SJSA1 (cell line): ENCODE data around the gene SGCE. TPM values are rescaled to one million over a fixed set of nuclear protein-coding genes. Genes with fewer than 3 reads are reported as not detected.

ENCODE experiments used
- DNase-seq, 2 experiments: peaks; one replicate each; pipeline ENCODE4 v3.0.0-alpha.2; 2015 to 2020; ENCODE audit warnings: low spot score in 2 of 2, low read depth in 1 of 2
- H3K27ac ChIP-seq: fragments of 250-450 bp; sonication (Bioruptor Pico); 2 replicates; pipeline ENCODE4 v1.5.1; 2020; ENCODE audit warnings: mild to moderate bottlenecking, moderate library complexity
- H3K27me3 ChIP-seq: fragments of 250-450 bp; sonication (Bioruptor Pico); replicated peaks from 2 replicates; pipeline ENCODE4 v1.5.1; 2020; ENCODE audit warnings: mild to moderate bottlenecking, moderate library complexity
- H3K36me3 ChIP-seq: fragments of 250-450 bp; sonication (Bioruptor Pico); 2 replicates; pipeline ENCODE4 v1.5.1; 2020; ENCODE audit warnings: mild to moderate bottlenecking
- H3K4me1 ChIP-seq: fragments of 250-450 bp; sonication (Bioruptor Pico); replicated peaks from 2 replicates; pipeline ENCODE4 v1.6.1; 2021; ENCODE audit warnings: mild to moderate bottlenecking
- H3K4me3 ChIP-seq: fragments of 250-450 bp; sonication (Bioruptor Pico); 2 replicates; pipeline ENCODE4 v1.5.1; 2020; ENCODE audit warnings: mild to moderate bottlenecking
- H3K9me3 ChIP-seq: fragments of 250-450 bp; sonication (Bioruptor Pico); replicated peaks from 2 replicates; pipeline ENCODE4 v1.5.1; 2020; ENCODE audit warnings: mild to moderate bottlenecking
- total RNA-seq: library from RNA; depleted of rRNA; stranded (reverse); fragments of >200 nt; shearing (Covaris generic); gene quantifications from 2 replicates; pipeline ENCODE4 v1.2.3, GENCODE V29; 2014

Gene SGCE
- total RNA-seq, 1 experiment from 2014 or later = 123 TPM

DNA sequence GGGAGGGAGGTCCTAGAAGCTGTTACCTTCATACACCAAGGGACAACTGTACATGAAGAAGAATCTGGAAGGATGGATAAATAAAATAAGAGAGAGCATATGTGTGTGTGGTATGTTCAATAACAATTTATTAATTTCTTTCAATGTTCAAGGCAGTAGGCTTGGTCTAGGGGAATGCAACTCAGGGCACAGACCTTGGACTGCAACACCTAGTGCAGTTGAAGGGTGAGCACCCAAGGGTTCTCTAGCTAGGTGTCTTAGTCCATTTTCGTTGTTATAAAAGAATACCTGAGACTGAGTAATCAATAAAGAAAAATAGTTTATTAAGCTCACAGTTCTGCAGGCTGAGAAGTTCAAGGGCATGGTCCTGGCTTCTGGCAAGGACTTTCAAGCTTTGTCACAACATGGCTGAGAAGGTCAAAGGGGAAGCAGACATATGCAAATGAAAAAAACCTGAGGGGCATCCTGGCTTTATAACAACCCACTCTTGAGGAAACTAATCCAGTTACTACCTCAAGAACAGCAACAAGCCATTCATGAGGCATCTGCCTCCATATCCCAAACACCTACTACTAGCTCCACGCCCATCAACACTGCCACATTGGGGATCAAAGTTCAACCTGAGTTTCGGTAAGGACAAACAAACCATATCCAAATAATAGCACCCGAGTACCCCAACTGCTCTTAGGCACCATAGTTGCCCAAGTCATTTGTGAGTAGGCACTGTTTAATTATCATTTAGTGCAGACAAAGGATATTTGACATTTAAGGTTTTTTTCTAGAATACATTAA, 15.7 kb upstream of the SGCE start:
- Histone ChIP-seq H3K9me3 (no peaks in the 10 kb centered on the region), H3K4me3 (no peak overlapping the region), H3K27ac (no peak overlapping the region), H3K36me3 (0 out of 2 replicates have a peak, but pooled peaks cover 5% of the 10 kb centered on the region), H3K27me3 (no peaks in the 10 kb centered on the region), H3K4me1 (peaks cover 4% of the 10 kb centered on the region)
- DNase-seq = no peak

DNA sequence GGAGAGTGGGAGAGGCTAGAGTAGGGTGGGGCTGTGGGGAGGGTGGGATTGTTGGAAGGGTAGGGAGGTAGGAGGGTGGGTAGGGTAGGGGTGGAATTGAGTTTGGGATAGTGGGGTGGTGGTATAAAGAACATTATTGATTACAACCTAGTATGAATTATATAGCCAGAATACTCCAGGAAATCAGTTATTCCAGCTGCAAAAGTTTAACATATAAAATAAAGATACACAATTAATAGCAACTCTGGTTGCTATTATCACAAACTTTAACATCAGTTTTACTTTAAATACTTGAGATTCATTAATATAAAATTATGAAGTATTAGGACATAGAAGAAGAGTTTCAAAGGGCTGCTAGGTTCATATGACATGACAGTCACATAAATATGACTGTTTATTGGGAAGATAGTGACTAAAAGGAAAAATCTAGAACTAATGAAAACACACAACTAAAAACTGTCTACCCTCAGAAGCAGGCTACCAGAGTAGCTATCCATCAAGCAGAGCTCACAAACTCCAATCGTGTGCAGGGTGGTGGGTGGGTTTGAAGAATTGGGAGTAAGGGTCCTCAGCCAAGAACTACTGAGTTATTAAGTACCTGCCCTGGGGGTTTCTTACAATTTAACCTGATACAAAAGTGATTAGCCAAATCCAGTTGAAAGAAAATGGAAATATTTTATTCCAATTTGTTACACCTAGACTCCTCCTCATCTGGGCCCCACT, 14.0 kb upstream of the SGCE start:
- Histone ChIP-seq H3K9me3 (no peaks in the 10 kb centered on the region), H3K4me1 (no peaks in the 10 kb centered on the region), H3K27ac (no peak overlapping the region), H3K4me3 (no peak overlapping the region), H3K27me3 (no peaks in the 10 kb centered on the region), H3K36me3 (peaks cover 10% of the 10 kb centered on the region; the same call in 1 of the 2 replicates)
- DNase-seq = no peak

DNA sequence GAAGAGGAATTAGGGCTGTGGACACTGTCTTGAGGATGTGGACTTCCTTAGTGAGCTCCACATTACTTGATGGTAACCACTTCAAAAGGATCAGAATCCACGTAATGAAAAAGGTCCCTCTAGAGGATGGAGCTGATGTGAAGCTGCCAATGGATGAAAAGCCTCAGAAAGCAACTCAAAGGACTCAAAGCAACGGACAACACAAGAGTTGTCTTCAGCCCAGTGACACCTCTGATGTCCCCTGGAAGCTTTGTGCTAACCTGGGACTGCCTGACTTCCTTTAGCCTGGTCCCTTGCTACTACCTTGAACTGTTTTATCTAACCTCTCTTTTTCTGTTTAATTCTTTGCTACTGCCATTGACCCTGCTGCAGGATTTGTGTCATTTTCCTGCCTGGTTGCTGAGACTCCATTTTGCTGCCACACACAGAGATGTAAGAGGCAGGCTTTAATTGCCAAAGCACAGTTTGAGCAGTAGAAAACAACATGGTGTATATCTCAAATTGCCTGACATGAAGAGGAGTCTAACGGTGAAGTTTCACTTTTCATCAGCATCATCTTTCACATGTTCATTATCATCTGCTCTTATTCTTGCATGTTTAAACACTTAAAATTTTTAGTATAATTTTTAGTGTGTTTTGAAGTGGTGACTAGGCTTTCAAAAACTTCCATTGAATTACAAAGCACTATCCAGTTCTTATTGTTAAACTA, 11.1 kb upstream of the SGCE start:
- H3K4me1 ChIP-seq = no peaks in the 10 kb centered on the region
- H3K36me3 ChIP-seq = peaks cover 15% of the 10 kb centered on the region; the same call in 1 of the 2 replicates
- H3K4me3 ChIP-seq = no peak overlapping the region
- no peak overlapping the region for H3K27ac ChIP-seq
- DNase-seq = no peak
- no peaks in the 10 kb centered on the region for H3K27me3 ChIP-seq
- no peaks in the 10 kb centered on the region for H3K9me3 ChIP-seq

DNA sequence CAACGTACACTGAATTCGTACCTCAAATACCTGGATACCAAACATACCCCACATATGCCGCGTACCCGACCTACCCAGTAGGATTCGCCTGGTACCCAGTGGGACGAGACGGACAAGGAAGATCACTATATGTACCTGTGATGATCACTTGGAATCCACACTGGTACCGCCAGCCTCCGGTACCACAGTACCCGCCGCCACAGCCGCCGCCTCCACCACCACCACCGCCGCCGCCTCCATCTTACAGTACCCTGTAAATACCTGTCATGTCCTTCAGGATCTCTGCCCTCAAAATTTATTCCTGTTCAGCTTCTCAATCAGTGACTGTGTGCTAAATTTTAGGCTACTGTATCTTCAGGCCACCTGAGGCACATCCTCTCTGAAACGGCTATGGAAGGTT, 9.5 kb upstream of the SGCE start:
- H3K9me3 ChIP-seq = no peaks in the 10 kb centered on the region
- H3K4me3 ChIP-seq = no peak overlapping the region
- H3K27ac ChIP-seq = no peak overlapping the region
- H3K27me3 ChIP-seq = no peaks in the 10 kb centered on the region
- no peak for DNase-seq
- no peaks in the 10 kb centered on the region for H3K4me1 ChIP-seq
- peaks cover 15% of the 10 kb centered on the region; the same call in 1 of the 2 replicates for H3K36me3 ChIP-seq

DNA sequence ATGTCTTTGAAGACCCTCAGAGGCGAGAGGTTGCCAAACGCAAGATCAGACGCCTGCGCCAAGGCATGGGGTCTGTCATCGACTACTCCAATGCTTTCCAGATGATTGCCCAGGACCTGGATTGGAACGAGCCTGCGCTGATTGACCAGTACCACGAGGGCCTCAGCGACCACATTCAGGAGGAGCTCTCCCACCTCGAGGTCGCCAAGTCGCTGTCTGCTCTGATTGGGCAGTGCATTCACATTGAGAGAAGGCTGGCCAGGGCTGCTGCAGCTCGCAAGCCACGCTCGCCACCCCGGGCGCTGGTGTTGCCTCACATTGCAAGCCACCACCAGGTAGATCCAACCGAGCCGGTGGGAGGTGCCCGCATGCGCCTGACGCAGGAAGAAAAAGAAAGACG, 8.1 kb upstream of the SGCE start:
- Histone ChIP-seq H3K36me3 (peaks cover 15% of the 10 kb centered on the region; the same call in 1 of the 2 replicates), H3K9me3 (no peaks in the 10 kb centered on the region), H3K4me1 (no peaks in the 10 kb centered on the region), H3K4me3 (no peak overlapping the region), H3K27ac (no peak overlapping the region), H3K27me3 (no peaks in the 10 kb centered on the region)
- DNase-seq = no peak

DNA sequence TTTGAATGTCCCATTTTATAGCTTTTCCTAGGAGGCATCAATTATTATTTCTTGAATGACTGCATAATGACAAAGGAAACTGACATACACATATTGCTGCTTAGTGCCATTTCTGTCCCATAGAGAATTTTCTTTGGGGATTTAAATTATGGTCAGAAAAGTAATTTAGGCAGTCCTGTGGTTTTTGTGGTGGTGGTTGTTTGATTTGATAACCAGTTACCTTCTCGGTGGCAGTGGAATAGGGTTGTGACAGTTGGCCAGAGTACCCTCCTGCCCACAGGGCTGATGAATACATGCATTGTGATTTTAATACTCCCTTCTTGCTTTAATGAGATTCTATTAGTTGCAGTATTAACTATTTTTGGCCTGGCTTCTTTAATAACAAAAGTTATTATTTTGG, 6.6 kb upstream of the SGCE start:
- Histone ChIP-seq H3K27me3 (no peaks in the 10 kb centered on the region), H3K9me3 (no peaks in the 10 kb centered on the region), H3K4me3 (no peak overlapping the region), H3K36me3 (peaks cover 15% of the 10 kb centered on the region; the same call in 1 of the 2 replicates), H3K27ac (no peak overlapping the region), H3K4me1 (no peaks in the 10 kb centered on the region)
- DNase-seq = no peak

DNA sequence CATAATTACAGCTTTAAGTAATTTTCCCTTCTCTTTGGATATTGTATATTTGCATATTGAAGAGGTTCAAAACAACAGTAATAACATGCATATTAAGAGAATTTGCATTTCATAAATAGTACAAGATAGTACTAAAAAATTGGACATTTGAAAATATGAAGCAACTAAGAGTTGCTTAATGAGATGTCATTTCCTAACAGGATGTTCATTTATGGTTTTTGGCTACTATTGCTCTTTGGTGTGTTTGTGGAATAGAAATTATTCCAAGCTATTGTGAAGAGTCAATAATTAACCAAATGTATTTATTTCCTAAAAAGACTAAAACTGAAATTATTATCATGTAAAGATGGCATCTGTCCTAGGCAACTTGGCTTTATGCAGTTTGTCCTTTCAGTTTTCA, 4.1 kb upstream of the SGCE start:
- no peaks in the 10 kb centered on the region for H3K27me3 ChIP-seq
- H3K9me3 ChIP-seq = no peaks in the 10 kb centered on the region
- DNase-seq = no peak
- no peak overlapping the region for H3K27ac ChIP-seq
- no peaks in the 10 kb centered on the region for H3K4me1 ChIP-seq
- no peak overlapping the region for H3K4me3 ChIP-seq
- 0 out of 2 replicates have a peak, but pooled peaks cover 7% of the 10 kb centered on the region for H3K36me3 ChIP-seq

DNA sequence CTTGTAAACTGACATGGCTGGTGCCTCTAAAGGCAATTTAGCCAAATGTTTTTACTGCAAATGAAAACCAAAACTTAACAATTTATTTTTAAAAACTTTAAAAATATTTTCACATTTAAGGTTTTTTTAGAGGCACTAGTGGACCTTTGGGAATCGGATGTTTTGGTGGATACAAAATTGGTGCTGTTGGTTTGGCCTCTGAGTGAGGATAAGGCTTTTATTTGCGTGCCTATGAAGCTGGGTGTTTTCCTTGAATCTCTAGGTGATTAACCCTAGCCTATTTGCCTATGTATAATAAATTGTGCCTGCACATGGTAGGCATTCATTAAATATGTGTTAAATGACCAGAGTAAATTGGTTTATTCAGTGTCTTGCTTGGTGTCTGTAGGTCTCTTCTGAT, 2.9 kb upstream of the SGCE start:
- peaks cover 9% of the 10 kb centered on the region; the same call in 1 of the 2 replicates for H3K4me1 ChIP-seq
- no peak overlapping the region for H3K4me3 ChIP-seq
- no peaks in the 10 kb centered on the region for H3K9me3 ChIP-seq
- no peak overlapping the region for H3K27ac ChIP-seq
- DNase-seq = no peak
- H3K27me3 ChIP-seq = no peaks in the 10 kb centered on the region
- 0 out of 2 replicates have a peak, but pooled peaks cover 2% of the 10 kb centered on the region for H3K36me3 ChIP-seq

DNA sequence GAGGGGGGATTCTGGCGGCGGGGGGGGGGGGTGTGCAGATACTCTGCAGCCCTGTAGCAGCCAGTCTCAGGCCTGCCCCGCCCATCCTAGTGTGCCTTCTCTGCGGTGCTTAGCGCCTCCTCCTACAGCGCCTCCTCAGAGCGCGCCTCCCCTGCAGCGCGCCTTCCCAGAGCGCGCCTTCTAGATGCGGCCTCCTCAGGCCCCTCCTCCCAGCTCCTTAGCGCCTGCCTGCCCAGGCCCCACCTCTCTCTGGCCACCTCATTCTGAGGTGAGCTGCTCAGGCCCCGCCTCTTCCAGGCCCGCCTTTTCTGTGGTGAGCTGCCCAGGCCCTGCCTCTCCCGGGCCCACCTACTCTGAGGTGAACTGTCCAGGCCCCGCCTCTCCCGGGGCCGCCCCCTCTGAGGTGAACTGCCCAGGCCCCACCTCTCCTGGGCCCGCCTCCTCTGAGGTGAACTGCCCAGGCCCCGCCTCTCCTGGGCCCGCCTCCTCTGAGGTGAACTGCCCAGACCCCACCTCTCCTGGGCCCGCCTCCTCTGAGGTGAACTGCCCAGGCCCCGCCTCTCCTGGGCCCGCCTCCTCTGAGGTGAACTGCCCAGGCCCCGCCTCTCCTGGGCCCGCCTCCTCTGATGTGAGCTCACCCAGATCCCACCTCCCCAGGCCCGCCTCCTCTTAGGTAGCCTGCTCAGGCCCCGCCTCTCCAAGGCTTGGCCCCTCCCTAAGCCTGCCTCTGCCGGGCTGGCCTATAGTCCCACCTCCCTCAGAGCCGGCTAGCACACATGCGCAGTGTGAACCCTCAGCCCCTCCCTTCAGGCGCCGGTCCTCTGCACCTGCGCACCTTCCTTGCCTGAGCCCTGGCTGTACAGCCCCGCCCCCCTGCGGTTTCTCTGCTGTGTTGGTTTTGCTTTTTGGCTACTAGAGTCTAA, 2.1 kb upstream of the SGCE start:
- Histone ChIP-seq H3K4me3 (peak overlapping the region; percentile 92), H3K4me1 (peaks cover 9% of the 10 kb centered on the region; the same call in 1 of the 2 replicates), H3K36me3 (0 out of 2 replicates have a peak, but pooled peaks cover 2% of the 10 kb centered on the region), H3K9me3 (no peaks in the 10 kb centered on the region), H3K27ac (no peak overlapping the region), H3K27me3 (no peaks in the 10 kb centered on the region)
- peak; percentile 89 to 95 for DNase-seq

DNA sequence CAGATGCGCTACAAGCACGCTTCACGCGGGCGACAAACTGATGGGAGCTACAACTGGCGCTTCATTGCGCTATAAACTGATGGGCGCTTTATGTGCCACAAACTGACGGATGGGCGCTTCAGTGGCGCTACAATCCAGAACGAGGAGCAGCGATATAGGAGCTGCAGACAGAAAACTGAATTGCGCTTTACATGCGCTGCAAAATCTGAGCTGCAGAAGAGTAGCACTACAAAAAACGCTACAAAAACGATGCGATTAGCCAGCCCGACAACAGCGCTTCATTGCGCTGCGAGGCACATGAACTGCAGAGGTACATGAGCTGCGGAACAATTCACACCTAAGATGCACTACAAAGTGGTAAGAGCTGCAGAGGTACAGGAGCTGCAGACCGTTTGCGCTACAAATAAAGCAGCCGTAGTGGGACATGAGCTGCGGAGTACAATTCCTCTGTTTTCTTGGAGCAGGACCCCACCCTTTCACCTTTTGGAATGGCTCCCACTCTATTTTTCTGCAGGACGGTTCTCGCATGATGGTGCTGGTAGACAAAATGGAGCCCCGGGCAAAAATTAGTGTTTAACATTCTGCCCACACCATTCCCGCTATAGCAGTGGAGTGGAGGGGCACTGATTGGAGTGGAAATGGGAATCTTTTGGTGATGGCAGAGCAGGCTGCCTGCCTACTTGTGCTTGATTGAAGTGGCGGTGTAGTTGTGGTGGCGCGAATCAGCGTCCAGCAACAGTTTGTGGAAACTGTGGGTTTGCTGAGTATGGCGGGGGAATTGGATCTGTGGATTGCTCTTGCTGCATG, 1.2 kb upstream of the SGCE start:
- DNase-seq = peak in 1 of 2 experiments; percentile 47

DNA sequence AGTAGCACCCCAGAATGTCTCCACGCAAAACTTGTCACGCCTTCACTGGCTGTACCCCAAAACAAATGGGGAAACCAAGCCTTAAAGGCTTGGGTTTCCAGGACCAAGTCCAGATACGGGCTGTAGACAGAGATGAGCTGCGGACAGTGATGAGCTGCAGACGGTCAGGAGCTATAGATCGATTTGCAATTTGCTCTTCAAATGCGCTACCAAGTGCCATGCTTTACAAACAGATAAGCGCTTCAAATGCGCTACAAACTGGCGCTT, 658 bp upstream of the SGCE start:
- Histone ChIP-seq H3K4me3 (peak overlapping the region; percentile 92), H3K9me3 (no peaks in the 10 kb centered on the region), H3K36me3 (0 out of 2 replicates have a peak, but pooled peaks cover 2% of the 10 kb centered on the region), H3K27me3 (no peaks in the 10 kb centered on the region), H3K27ac (no peak overlapping the region), H3K4me1 (peaks cover 9% of the 10 kb centered on the region; the same call in 1 of the 2 replicates)
- peak in 1 of 2 experiments; percentile 56 for DNase-seq

More for the DNA sequence above, 1.2 kb upstream of the SGCE start:
- peaks cover 9% of the 10 kb centered on the region; the same call in 1 of the 2 replicates for H3K4me1 ChIP-seq
- H3K4me3 ChIP-seq = peak overlapping the region; percentile 92
- no peak overlapping the region for H3K27ac ChIP-seq
- no peaks in the 10 kb centered on the region for H3K9me3 ChIP-seq
- H3K27me3 ChIP-seq = no peaks in the 10 kb centered on the region
- 0 out of 2 replicates have a peak, but pooled peaks cover 2% of the 10 kb centered on the region for H3K36me3 ChIP-seq

DNA sequence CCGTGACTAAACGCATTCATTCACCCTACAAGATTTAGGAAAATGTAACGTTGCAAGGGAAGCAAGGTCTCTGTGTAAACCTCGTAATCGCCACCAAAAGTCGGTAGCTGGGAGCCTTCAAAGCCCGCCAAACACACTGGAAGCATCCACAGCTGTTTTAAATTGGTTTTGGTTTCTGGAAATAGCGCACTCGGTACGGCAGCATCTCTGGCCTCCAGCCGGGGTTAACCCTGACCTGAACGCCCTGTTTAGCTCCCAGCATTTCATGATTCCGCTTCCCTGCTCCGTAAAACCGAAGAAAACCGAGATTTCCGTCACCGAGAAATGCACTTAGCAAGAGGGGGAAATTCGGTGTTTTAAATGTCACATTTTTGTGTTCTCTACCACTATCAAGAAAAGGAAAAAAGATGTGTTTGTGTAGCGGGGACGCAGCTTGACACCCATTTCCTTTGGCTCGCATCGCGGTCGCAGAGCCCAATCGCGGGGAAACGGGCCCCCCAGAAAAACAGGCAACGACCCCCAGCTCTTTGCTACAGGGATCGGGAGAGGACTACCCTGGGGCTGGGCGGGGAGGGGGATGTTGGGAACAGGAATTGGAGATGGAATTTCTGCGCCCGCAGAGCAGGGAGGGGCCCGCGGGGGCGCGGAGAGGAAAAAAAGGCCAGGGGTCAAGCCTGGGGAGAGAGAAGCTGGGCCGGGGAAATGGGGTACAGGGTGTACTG, 646 bp downstream of the SGCE start:
- Histone ChIP-seq H3K9me3 (no peaks in the 10 kb centered on the region), H3K4me3 (peak overlapping the region; percentile 92), H3K27me3 (no peaks in the 10 kb centered on the region), H3K4me1 (peaks cover 9% of the 10 kb centered on the region; the same call in 1 of the 2 replicates), H3K36me3 (0 out of 2 replicates have a peak, but pooled peaks cover 2% of the 10 kb centered on the region), H3K27ac (peak overlapping the region; percentile 87)
- peak; percentile 52 to 62 for DNase-seq
